Measurements from ENCODE around the gene TMPRSS4. TPM values are rescaled to one million over a fixed set of nuclear protein-coding genes. Genes with fewer than 3 reads are reported as not detected.
A peak's percentile ranks its signal among the peaks of the same experiment; 100 is the strongest.

The TMPRSS4 gene
- polyA plus RNA-seq, 3 donors = not detected

DNA sequence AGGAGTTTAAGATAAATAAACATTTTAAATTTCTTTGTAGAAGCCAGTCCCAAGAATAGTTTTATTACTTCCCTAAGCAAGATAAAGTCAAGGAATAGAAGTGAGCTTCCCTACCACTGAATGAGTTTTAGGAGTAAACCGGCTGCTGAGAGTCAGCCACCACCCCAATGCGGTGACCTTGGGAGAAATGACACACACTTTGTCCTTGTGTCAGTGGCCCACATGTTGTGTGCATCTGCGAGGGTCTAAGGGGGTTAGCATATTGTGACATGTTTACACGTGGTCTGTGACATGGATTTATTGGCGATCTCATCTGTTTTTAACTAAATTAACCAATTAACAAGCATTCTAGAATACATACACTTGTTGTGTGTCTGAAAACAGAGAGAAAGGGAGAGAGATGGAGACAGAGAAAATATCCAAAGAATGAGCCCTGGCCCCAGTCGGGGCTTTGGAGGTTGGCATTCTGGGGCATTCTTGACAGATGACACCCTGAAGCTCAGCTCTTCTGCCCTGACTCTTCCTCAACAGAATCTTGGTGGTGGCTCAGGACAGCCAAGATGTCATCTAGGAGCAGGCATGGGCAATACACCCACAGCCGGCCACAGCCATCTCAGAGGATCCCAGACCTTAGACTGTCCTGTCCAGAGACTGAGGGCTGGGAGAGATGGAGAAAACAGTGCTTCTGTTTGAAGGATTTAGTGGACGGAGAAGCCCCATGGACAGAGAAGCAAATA, 29.7 kb upstream of the TMPRSS4 start:
- H3K4me2 ChIP-seq (replicated peaks; ENCODE audit: extremely low read depth, low read length, poor library complexity, severe bottlenecking) = no peak overlapping the region
- peaks cover 2 to 3% of the 10 kb centered on the region in 2 donors for H3K4me1 ChIP-seq (ENCODE audit: control insufficient read depth in 1 of 2, insufficient read depth in 2 of 2, low read length in 2 of 2)
- H3K9ac ChIP-seq (ENCODE audit: insufficient read depth, low read length, poor library complexity, severe bottlenecking) = no peak overlapping the region
- Mint-ChIP-seq H3K36me3 (no peaks in the 10 kb centered on the region), H3K4me3 (no peak overlapping the region), H3K9me3 (peaks cover 0 to 2% (median 0%) of the 10 kb centered on the region in 7 donors), H3K4me1 (peaks cover 19% of the 10 kb centered on the region), H3K27ac (peak overlapping the region in 1 of 7 donors; percentile 42), H3K27me3 (ENCODE audit: low read depth in 3 of 3) (peaks cover 0 to 6% (median 2%) of the 10 kb centered on the region in 3 donors)
- intact Hi-C loops (cut with micrococcal nuclease) = no loop called here
- no peak overlapping the region for H3K27ac ChIP-seq (ENCODE audit: low read depth in 1 of 2, low read length in 2 of 2)
- no peak overlapping the region for H3K4me3 ChIP-seq (replicated peaks in 1 of 3; ENCODE audit: low read depth in 2 of 3, low read length in 3 of 3)
- no peaks in the 10 kb centered on the region for H3K9me3 ChIP-seq (replicated peaks in 1 of 2; ENCODE audit: control insufficient read depth in 1 of 2, insufficient read depth in 1 of 2, low read length in 2 of 2)
- H2AFZ ChIP-seq (ENCODE audit: insufficient read depth, low read depth, low read length, poor library complexity, severe bottlenecking) = no peak overlapping the region
- H3K79me2 ChIP-seq (ENCODE audit: insufficient read depth, low read length) = no peaks in the 10 kb centered on the region
- H4K20me1 ChIP-seq (ENCODE audit: insufficient read depth, low read length) = no peaks in the 10 kb centered on the region
- WGBS (ENCODE audit: insufficient coverage) = 97% methylated on average over 5 of the region's 8 CpGs
- DNase-seq = no peak
- H3K36me3 ChIP-seq (replicated peaks in 1 of 2; ENCODE audit: control insufficient read depth in 1 of 2, insufficient read depth in 2 of 2, low read length in 2 of 2) = no peaks in the 10 kb centered on the region
- TF ChIP-seq, protein P1, sequence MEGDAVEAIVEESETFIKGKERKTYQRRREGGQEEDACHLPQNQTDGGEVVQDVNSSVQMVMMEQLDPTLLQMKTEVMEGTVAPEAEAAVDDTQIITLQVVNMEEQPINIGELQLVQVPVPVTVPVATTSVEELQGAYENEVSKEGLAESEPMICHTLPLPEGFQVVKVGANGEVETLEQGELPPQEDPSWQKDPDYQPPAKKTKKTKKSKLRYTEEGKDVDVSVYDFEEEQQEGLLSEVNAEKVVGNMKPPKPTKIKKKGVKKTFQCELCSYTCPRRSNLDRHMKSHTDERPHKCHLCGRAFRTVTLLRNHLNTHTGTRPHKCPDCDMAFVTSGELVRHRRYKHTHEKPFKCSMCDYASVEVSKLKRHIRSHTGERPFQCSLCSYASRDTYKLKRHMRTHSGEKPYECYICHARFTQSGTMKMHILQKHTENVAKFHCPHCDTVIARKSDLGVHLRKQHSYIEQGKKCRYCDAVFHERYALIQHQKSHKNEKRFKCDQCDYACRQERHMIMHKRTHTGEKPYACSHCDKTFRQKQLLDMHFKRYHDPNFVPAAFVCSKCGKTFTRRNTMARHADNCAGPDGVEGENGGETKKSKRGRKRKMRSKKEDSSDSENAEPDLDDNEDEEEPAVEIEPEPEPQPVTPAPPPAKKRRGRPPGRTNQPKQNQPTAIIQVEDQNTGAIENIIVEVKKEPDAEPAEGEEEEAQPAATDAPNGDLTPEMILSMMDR (IDR thresholded peaks at IDR 0.05) = no peak
- no peaks in the 10 kb centered on the region for H3K27me3 ChIP-seq (ENCODE audit: control insufficient read depth in 2 of 2, insufficient read depth in 2 of 2, low read length in 2 of 2)

DNA sequence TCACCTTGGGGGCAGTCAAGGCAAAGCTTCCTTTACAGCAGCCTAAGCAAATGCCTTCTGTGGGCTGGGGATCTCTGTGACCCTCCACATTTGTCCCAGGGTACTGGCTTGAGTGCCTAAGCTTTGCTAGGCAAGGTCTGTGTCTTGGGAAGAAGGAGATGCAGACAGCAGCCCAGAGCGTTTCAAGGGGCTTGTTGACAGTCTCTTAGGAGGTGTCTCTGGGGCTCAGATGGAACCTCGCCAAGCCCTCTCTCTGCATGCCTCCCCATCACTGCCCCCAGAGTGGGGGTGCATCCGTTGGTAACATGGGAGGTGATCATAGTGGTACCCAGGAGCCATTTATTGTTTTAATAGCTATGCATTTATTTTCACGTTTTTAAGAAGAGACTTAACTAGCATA, 29.1 kb upstream of the TMPRSS4 start:
- Mint-ChIP-seq H3K27ac (no peak overlapping the region), H3K4me1 (peaks cover 24% of the 10 kb centered on the region), H3K4me3 (no peak overlapping the region)

More for the DNA sequence above, 29.1 kb upstream of the TMPRSS4 start:
- Histone ChIP-seq H2AFZ (ENCODE audit: insufficient read depth, low read depth, low read length, poor library complexity, severe bottlenecking) (no peak overlapping the region), H3K36me3 (replicated peaks in 1 of 2; ENCODE audit: control insufficient read depth in 1 of 2, insufficient read depth in 2 of 2, low read length in 2 of 2) (no peaks in the 10 kb centered on the region), H3K9me3 (replicated peaks in 1 of 2; ENCODE audit: control insufficient read depth in 1 of 2, insufficient read depth in 1 of 2, low read length in 2 of 2) (no peaks in the 10 kb centered on the region), H3K79me2 (ENCODE audit: insufficient read depth, low read length) (no peaks in the 10 kb centered on the region), H4K20me1 (ENCODE audit: insufficient read depth, low read length) (no peaks in the 10 kb centered on the region), H3K9ac (ENCODE audit: insufficient read depth, low read length, poor library complexity, severe bottlenecking) (no peak overlapping the region), H3K4me2 (replicated peaks; ENCODE audit: extremely low read depth, low read length, poor library complexity, severe bottlenecking) (no peak overlapping the region), H3K4me3 (replicated peaks in 1 of 3; ENCODE audit: low read depth in 2 of 3, low read length in 3 of 3) (no peak overlapping the region), H3K27ac (ENCODE audit: low read depth in 1 of 2, low read length in 2 of 2) (no peak overlapping the region), H3K27me3 (ENCODE audit: control insufficient read depth in 2 of 2, insufficient read depth in 2 of 2, low read length in 2 of 2) (no peaks in the 10 kb centered on the region), H3K4me1 (ENCODE audit: control insufficient read depth in 1 of 2, insufficient read depth in 2 of 2, low read length in 2 of 2) (peaks cover 8% of the 10 kb centered on the region in 2 donors)
- Mint-ChIP-seq H3K27me3 (ENCODE audit: low read depth in 3 of 3) (peaks cover 0 to 6% (median 6%) of the 10 kb centered on the region in 3 donors), H3K9me3 (peaks cover 0 to 2% (median 0%) of the 10 kb centered on the region in 7 donors), H3K36me3 (no peaks in the 10 kb centered on the region)
- no peak for DNase-seq
- WGBS (ENCODE audit: insufficient coverage) = 67% methylated on average over 1 of the region's 4 CpGs
- intact Hi-C loops (cut with micrococcal nuclease) = no loop called here
- TF ChIP-seq, protein P1 (IDR thresholded peaks at IDR 0.05) = no peak

Measured in CD14-positive monocyte (primary cell).